H1 (cell line): ENCODE data around the gene YBX2.

Experiments
- ATF3 ChIP-seq: IDR thresholded peaks from 2 replicates; pipeline ENCODE4 v1.6.1; 2011; ENCODE audit warnings: low read depth, mild to moderate bottlenecking, low read length; ENCODE audit not compliant: insufficient read depth
- CBX5 ChIP-seq: fragments of 300-800, 300-1000 bp; sonication (generic); IDR thresholded peaks from 2 replicates; pipeline ENCODE4 v1.7.1; 2016; ENCODE audit warnings: antibody characterized with exemption, low read length, low read depth
- CEBPB ChIP-seq: IDR thresholded peaks from 2 replicates; pipeline ENCODE4 v1.6.1; 2012; ENCODE audit warnings: low read depth, low read length
- CTCF ChIP-seq, 3 experiments: IDR thresholded peaks; 1 replicate in 2 of 3; 2 replicates in 1 of 3; pipeline versions ENCODE4 v1.5.1 to v1.6.1; 2011; ENCODE audit warnings: low read length in 3 of 3, mild to moderate bottlenecking in 3 of 3, inconsistent platforms in 2 of 3, low read depth in 1 of 3, moderate library complexity in 1 of 3; ENCODE audit not compliant: insufficient read depth in 1 of 3; ENCODE audit errors: control extremely low read depth in 1 of 3
- EP300 ChIP-seq, 2 experiments: IDR thresholded peaks; 1 replicate in 1 of 2; 2 replicates in 1 of 2; pipeline ENCODE4 v1.6.1; 2011 to 2012; ENCODE audit warnings: low read depth in 2 of 2, low read length in 2 of 2, mild to moderate bottlenecking in 2 of 2, borderline replicate concordance in 1 of 2, inconsistent platforms in 1 of 2, moderate library complexity in 1 of 2
- KDM1A ChIP-seq: fragments of 200-600, 300-600 bp; sonication (generic); IDR thresholded peaks from 2 replicates; pipeline ENCODE4 v1.7.1; 2016; ENCODE audit warnings: mild to moderate bottlenecking, low read length, borderline replicate concordance
- SP4 ChIP-seq: IDR thresholded peaks from 2 replicates; pipeline ENCODE4 v1.6.1; 2012; ENCODE audit warnings: low read length, inconsistent platforms
- TAF7 ChIP-seq: optimal IDR thresholded peaks from 2 replicates; pipeline ENCODE3; 2011; ENCODE audit warnings: low read depth, mild to moderate bottlenecking, inconsistent platforms, low read length, moderate library complexity, borderline replicate concordance
- YY1 ChIP-seq: IDR thresholded peaks from 2 replicates; pipeline ENCODE4 v1.6.1; 2011; ENCODE audit warnings: low read depth, mild to moderate bottlenecking, low read length

- TF ChIP-seq CTCF (IDR thresholded peaks at IDR 0.05; ENCODE audit: control extremely low read depth in 1 of 3, insufficient read depth in 1 of 3, low read depth in 1 of 3, low read length in 3 of 3) (no peak), SP4 (no peak), CEBPB (no peak), ATF3 (no peak), EP300 (IDR thresholded peaks at IDR 0.05; ENCODE audit: borderline replicate concordance in 1 of 2, low read depth in 2 of 2, low read length in 2 of 2) (no peak), YY1 (no peak), CBX5 (no peak), TAF7 (no peak), KDM1A (no peak)
Observed at GRCh38 chr17:7284911-7285310, 9.5 kb downstream of the YBX2 start.
